Mesenchymal stem cell (in vitro differentiated cells and primary cell): ENCODE results near the gene KLK11.

ENCODE experiments used
- DNase-seq: peaks from one replicate; pipeline ENCODE4 v3.0.0-alpha.2; 2013
- H2AFZ ChIP-seq: one replicate; pipeline ENCODE4 v1.6.1; 2013; ENCODE audit warnings: low read depth, mild to moderate bottlenecking, control low read depth, inconsistent platforms, low read length, moderate library complexity
- H2AK5ac ChIP-seq: 2 replicates; pipeline ENCODE4 v1.6.1; 2013; ENCODE audit warnings: low read length, moderate library complexity, mild to moderate bottlenecking, inconsistent platforms; ENCODE audit not compliant: severe bottlenecking
- H2BK120ac ChIP-seq: one replicate; pipeline ENCODE4 v1.6.1; 2013; ENCODE audit warnings: low read depth, mild to moderate bottlenecking, inconsistent platforms, low read length, moderate library complexity
- H2BK12ac ChIP-seq, 2 experiments: one replicate each; pipeline ENCODE4 v1.6.1; 2013; ENCODE audit warnings: inconsistent platforms in 2 of 2, low read length in 2 of 2, mild to moderate bottlenecking in 2 of 2, moderate library complexity in 2 of 2, control low read depth in 1 of 2
- H2BK15ac ChIP-seq: one replicate; pipeline ENCODE4 v1.6.1; 2013; ENCODE audit warnings: mild to moderate bottlenecking, low read depth, inconsistent platforms; ENCODE audit not compliant: poor library complexity, severe bottlenecking
- H2BK5ac ChIP-seq: 2 replicates; pipeline ENCODE4 v1.6.1; 2013; ENCODE audit warnings: low read depth, mild to moderate bottlenecking, low read length, control low read depth, inconsistent platforms; ENCODE audit not compliant: poor library complexity, severe bottlenecking
- H3K14ac ChIP-seq, 2 experiments: one replicate each; pipeline ENCODE4 v1.6.1; 2013; ENCODE audit warnings: inconsistent platforms in 2 of 2, low read length in 2 of 2, control low read depth in 1 of 2, mild to moderate bottlenecking in 1 of 2, moderate library complexity in 1 of 2
- H3K18ac ChIP-seq, 2 experiments: one replicate each; pipeline ENCODE4 v1.6.1; 2013; ENCODE audit warnings: inconsistent platforms in 2 of 2, low read length in 2 of 2, control low read depth in 1 of 2, low read depth in 1 of 2, mild to moderate bottlenecking in 1 of 2
- H3K23ac ChIP-seq, 2 experiments: one replicate each; pipeline ENCODE4 v1.6.1; 2013; ENCODE audit warnings: inconsistent platforms in 2 of 2, low read length in 2 of 2, mild to moderate bottlenecking in 2 of 2, moderate library complexity in 2 of 2, control low read depth in 1 of 2
- H3K27ac ChIP-seq: 2 replicates; pipeline ENCODE4 v1.5.1; 2013; ENCODE audit warnings: mild to moderate bottlenecking, moderate library complexity, low read length, control low read depth, inconsistent platforms; ENCODE audit not compliant: poor library complexity, severe bottlenecking
- H3K27me3 ChIP-seq, 2 experiments: 2 replicates each; pipeline versions ENCODE4 v1.6.1 to v1.7.0; 2013; ENCODE audit warnings: low read length in 2 of 2, mild to moderate bottlenecking in 2 of 2, moderate library complexity in 2 of 2, control low read depth in 1 of 2, inconsistent platforms in 1 of 2; ENCODE audit not compliant: control insufficient read depth in 1 of 2, insufficient read depth in 1 of 2
- H3K36me3 ChIP-seq, 2 experiments: 2 replicates each; pipeline versions ENCODE4 v1.6.1 to v1.7.0; 2013; ENCODE audit warnings: low read length in 2 of 2, control low read depth in 1 of 2, inconsistent platforms in 1 of 2, low read depth in 1 of 2, mild to moderate bottlenecking in 1 of 2; ENCODE audit not compliant: insufficient read depth in 2 of 2, control insufficient read depth in 1 of 2
- H3K4ac ChIP-seq, 2 experiments: one replicate each; pipeline ENCODE4 v1.6.1; 2013; ENCODE audit warnings: inconsistent platforms in 2 of 2, low read length in 2 of 2, mild to moderate bottlenecking in 2 of 2, moderate library complexity in 2 of 2, control low read depth in 1 of 2, low read depth in 1 of 2
- H3K4me1 ChIP-seq: 2 replicates; pipeline ENCODE4 v1.6.1; 2013; ENCODE audit warnings: low read depth, low read length, control low read depth; ENCODE audit not compliant: control insufficient read depth, insufficient read depth
- H3K4me2 ChIP-seq: 2 replicates; pipeline ENCODE4 v1.6.1; 2013; ENCODE audit warnings: low read length, mild to moderate bottlenecking, inconsistent platforms; ENCODE audit not compliant: poor library complexity, severe bottlenecking
- H3K4me3 ChIP-seq, 2 experiments: 2 replicates each; pipeline versions ENCODE4 v1.5.1 to v1.7.0; 2013; ENCODE audit warnings: low read length in 2 of 2, mild to moderate bottlenecking in 2 of 2, control low read depth in 1 of 2, low read depth in 1 of 2; ENCODE audit not compliant: insufficient read depth in 1 of 2
- H3K79me1 ChIP-seq: replicated peaks from 2 replicates; pipeline ENCODE4 v1.6.1; 2013; ENCODE audit warnings: mild to moderate bottlenecking, control low read depth, low read length, inconsistent platforms; ENCODE audit not compliant: poor library complexity, severe bottlenecking
- H3K9ac ChIP-seq: 2 replicates; pipeline ENCODE4 v1.7.0; 2013; ENCODE audit warnings: mild to moderate bottlenecking, low read length, moderate library complexity
- H3K9me3 ChIP-seq: 2 replicates; pipeline ENCODE4 v1.7.0; 2013; ENCODE audit warnings: mild to moderate bottlenecking, low read length; ENCODE audit not compliant: control insufficient read depth
- H4K8ac ChIP-seq: one replicate; pipeline ENCODE4 v1.6.1; 2013; ENCODE audit warnings: inconsistent platforms, mild to moderate bottlenecking, low read length, moderate library complexity
- H4K91ac ChIP-seq: one replicate; pipeline ENCODE4 v1.6.1; 2013; ENCODE audit warnings: mild to moderate bottlenecking, low read length, inconsistent platforms
- WGBS: methylation state at CpG from one replicate; pipeline ENCODE4 v1.1.7; 2013; ENCODE audit warnings: mixed read lengths; 5-methylcytosine and 5-hydroxymethylcytosine counted together

The KLK11 gene

DNA sequence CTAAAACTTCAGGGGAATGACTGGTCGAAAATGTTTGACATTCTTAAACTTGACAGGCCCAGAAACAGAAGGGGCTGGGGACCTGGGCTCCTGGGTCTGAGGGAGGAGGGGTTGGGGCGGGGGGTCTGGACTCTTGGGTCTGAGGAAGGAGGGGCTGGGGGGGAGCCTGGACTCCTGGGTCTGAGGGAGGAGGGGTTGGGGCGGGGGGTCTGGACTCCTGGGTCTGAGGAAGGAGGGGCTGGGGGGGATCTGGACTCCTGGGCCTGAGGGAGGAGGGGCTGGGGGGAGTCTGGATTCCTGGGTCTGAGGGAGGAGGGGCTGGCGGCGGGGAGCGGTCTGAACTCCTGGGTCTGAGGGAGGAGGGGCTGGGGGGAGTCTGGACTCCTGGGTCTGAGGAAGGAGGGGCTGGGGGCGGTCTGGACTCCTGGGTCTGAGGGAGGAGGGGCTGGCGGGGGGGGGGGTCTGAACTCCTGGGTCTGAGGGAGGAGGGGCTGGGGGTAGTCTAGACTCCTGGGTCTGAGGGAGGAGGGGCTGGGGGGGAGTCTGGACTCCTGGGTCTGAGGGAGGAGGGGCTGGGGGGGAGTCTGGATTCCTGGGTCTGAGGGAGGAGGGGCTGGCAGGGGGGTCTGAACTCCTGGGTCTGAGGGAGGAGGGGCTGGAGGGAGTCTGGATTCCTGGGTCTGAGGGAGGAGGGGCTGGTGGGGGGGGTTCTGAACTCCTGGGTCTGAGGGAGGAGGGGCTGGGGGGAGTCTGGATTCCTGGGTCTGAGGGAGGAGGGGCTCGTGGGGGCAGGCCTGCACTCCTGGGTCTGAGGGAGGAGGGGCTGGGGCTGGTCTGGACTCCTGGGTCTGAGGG lies 51.5 kb downstream of the KLK11 start:
- H3K14ac ChIP-seq, result no peak overlapping the region
- DNase-seq, result no peak
- H3K36me3 ChIP-seq, result no peaks in the 10 kb centered on the region
- no peak overlapping the region for H2BK5ac ChIP-seq
- H4K8ac ChIP-seq, result no peak overlapping the region
- no peak overlapping the region for H3K9ac ChIP-seq
- no peaks in the 10 kb centered on the region for H3K79me1 ChIP-seq
- H3K4ac ChIP-seq, result no peak overlapping the region
- H3K18ac ChIP-seq, result no peak overlapping the region
- no peak overlapping the region for H2AK5ac ChIP-seq
- H3K27me3 ChIP-seq, result peaks cover 0 to 37% of the 10 kb centered on the region in 2 experiments
- H2BK12ac ChIP-seq, result no peak overlapping the region
- no peak overlapping the region for H2BK120ac ChIP-seq
- H3K4me3 ChIP-seq, result no peak overlapping the region
- no peak overlapping the region for H3K27ac ChIP-seq
- no peak overlapping the region for H3K23ac ChIP-seq
- H3K4me2 ChIP-seq, result no peak overlapping the region
- WGBS, result 56% methylated on average over 6 of the region's 9 CpGs
- no peak overlapping the region for H2AFZ ChIP-seq
- no peak overlapping the region for H2BK15ac ChIP-seq
- H3K4me1 ChIP-seq, result no peaks in the 10 kb centered on the region
- no peak overlapping the region for H4K91ac ChIP-seq
- H3K9me3 ChIP-seq, result no peaks in the 10 kb centered on the region

DNA sequence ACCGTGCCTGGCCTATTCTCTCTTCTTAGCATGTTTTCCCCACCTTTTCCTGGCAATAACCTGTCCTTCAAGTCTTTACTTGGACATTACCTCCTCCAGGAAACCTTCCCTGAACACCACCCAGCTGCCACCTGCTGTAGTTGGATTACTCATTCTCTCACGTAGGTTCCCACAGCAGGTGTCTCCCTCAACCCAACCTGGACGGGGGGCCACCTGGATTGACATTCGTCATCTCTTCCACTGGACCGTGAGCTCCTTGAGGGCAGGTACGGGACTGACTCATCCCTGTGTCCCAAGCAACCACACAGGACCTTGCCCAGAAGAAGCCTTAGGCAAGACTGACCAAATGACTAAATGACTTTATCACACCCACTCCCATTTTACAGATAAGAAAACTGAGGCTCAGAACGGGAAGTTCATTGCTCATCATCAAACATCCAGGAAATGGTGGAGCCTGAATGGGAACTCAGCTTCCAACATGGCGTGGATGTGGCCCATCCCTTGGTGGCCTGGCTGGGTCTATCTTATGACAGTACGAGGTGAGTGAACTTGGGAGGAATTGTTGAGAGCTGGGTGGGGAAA lies 53.5 kb downstream of the KLK11 start:
- DNase-seq, result no peak
- Histone ChIP-seq H3K9ac (no peak overlapping the region), H3K9me3 (no peaks in the 10 kb centered on the region), H4K8ac (no peak overlapping the region), H3K27ac (no peak overlapping the region), H3K4me2 (no peak overlapping the region), H2AFZ (no peak overlapping the region), H2BK120ac (no peak overlapping the region), H2AK5ac (no peak overlapping the region), H3K4me1 (no peaks in the 10 kb centered on the region), H3K4ac (no peak overlapping the region), H4K91ac (no peak overlapping the region), H3K18ac (no peak overlapping the region), H2BK12ac (no peak overlapping the region), H2BK15ac (no peak overlapping the region), H3K4me3 (no peak overlapping the region), H3K27me3 (peaks cover 0 to 26% of the 10 kb centered on the region in 2 experiments), H3K14ac (no peak overlapping the region), H2BK5ac (no peak overlapping the region), H3K23ac (no peak overlapping the region), H3K36me3 (no peaks in the 10 kb centered on the region), H3K79me1 (no peaks in the 10 kb centered on the region)
- WGBS, result 69% methylated on average over 9 of the region's 9 CpGs
